Stimulated activated CD8-positive, alpha-beta memory T cell treated with anti-CD3 and anti-CD28 coated beads, Interleukin-12 subunit alpha, Interleukin-12 subunit beta, amount 100 ng/mL, for 1 hour (primary cell): Measurements from ENCODE around the gene TLR9.

Source experiments
- DNase-seq: peaks from one replicate; pipeline ENCODE4 v3.0.0-alpha.2; 2020; ENCODE audit warnings: low read depth

The TLR9 gene

DNA sequence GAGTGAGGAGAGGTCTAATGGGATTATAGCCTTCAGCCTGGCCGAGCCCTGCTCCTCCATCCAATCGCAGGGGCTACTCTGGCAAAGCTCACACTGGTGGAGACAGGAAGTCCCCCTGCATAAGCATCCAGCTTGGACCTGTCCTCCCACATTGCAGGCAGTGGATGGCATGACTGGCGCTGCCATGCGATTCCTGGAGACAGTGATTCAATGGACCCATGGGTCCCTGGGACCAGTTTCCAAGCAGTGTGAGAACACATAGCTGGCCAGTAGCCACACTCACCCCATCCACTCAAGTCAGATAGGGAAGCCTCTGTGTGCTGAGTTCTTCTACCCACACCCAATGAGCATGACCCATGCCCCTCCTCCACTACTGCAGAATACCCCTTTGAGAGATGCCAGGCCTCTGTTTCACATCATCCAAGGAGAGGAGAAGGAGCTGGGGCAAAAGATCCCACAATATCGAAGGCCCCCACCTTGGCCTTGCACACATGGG lies 53.1 kb downstream of the TLR9 start:
- DNase-seq, result no peak

DNA sequence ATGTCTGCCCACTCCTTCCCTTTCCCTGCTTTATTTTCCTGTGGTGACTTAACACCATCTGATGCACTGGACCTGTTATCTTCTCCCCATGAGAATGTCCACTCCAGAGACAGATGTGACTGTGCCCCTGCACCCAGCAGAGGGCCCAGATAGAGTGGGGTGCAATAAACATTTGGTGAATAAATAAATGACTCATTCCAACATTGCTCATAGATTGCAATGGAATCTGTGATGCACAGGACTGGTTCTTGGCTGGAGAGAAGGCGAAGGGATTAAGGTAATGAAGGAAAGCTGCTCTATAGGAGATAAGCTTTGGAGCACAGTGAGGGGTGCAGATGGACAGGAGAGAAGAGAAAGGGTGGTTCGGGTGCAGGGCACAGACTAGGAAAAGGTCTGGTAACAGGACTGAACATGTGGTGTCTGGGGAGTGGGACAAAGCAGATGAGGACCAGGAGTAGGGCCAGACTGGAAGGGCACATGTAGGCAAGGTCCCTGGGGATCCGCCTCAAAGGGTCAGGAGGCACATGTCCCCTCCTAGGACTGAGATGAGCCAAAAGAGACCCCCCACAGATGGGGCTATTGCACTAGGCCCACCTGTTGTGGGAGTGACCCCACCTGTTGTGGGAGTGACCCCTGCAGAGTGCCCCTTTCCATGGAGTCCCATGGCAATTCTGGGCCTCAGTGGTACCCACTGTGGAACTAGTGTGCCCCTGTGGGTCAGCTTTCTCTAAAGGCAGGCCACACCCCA lies 53.8 kb downstream of the TLR9 start:
- no peak for DNase-seq
